Esophagus muscularis mucosa (tissue), 4 donors: ENCODE results near the gene RHBDL1. TPM values are rescaled to one million over a fixed set of nuclear protein-coding genes. Genes with fewer than 3 reads are reported as not detected.

Source experiments
- DNase-seq: peaks from one replicate; pipeline ENCODE4 v3.0.0-alpha.2; 2017; ENCODE audit errors: extremely low spot score
- H3K27ac ChIP-seq, 4 donors: fragments of 200-600 bp; sonication (generic); replicated peaks in 1 of 4; 1 replicate in 3 of 4; 2 replicates in 1 of 4; pipeline ENCODE4 v1.5.1; 2016 to 2019; ENCODE audit warnings: mild to moderate bottlenecking in 1 of 4
- H3K27me3 ChIP-seq, 4 donors: fragments of 200-600 bp; sonication (generic); one replicate each; pipeline versions ENCODE4 v1.5.1 to v1.6.0; 2016 to 2019
- H3K36me3 ChIP-seq, 4 donors: fragments of 200-600 bp; sonication (generic); one replicate each; pipeline ENCODE4 v1.5.1; 2016 to 2019
- H3K4me1 ChIP-seq, 4 donors: fragments of 200-600 bp; sonication (generic); one replicate each; pipeline ENCODE4 v1.5.1; 2016 to 2019
- H3K4me3 ChIP-seq, 4 donors: fragments of 200-600 bp; sonication (generic); 1 replicate in 2 of 4; 2 replicates in 2 of 4; pipeline ENCODE4 v1.5.1; 2016 to 2019; ENCODE audit warnings: mild to moderate bottlenecking in 4 of 4, moderate library complexity in 1 of 4
- H3K9me3 ChIP-seq, 4 donors: fragments of 200-600 bp; sonication (generic); 1 replicate in 3 of 4; 2 replicates in 1 of 4; pipeline ENCODE4 v1.5.1; 2016 to 2019
- EP300 ChIP-seq: sonication (generic); formaldehyde crosslinking; IDR thresholded peaks from one replicate; pipeline ENCODE4 v1.6.1; 2017; ENCODE audit warnings: antibody characterized with exemption
- POLR2A ChIP-seq: fragments of 450-650 bp; IDR thresholded peaks from one replicate; pipeline ENCODE4 v1.6.1; 2017; ENCODE audit warnings: antibody characterized with exemption, moderate library complexity, mild to moderate bottlenecking, low read depth
- POLR2AphosphoS5 ChIP-seq, 2 donors: sonication (generic); formaldehyde crosslinking; IDR thresholded peaks; one replicate each; pipeline ENCODE4 v1.6.1; 2017; ENCODE audit warnings: antibody characterized with exemption in 2 of 2
- WGBS: methylation state at CpG from one replicate; pipeline ENCODE4 v1.1.5; 2018; 5-methylcytosine and 5-hydroxymethylcytosine counted together
- intact Hi-C: fragments of 100-400 bp; cut with DNase I; formaldehyde crosslinking; loops from one replicate; pipeline ENCODE4 v1.15.1; 2023
- total RNA-seq, 4 donors: library from RNA; depleted of rRNA; stranded (reverse); fragments of >200 nt; gene quantifications; one replicate each; pipeline versions ENCODE4 v1.1.0 to v1.2.1, GENCODE V29; 2016
- TF ChIP-seq, protein P1 (sequence below), 3 experiments: fragments of 200-600 bp in 2 of 3; fragments of 450-650 bp in 1 of 3; sonication (generic) in 2 of 3; IDR thresholded peaks; one replicate each; pipeline ENCODE4 v1.5.1; 2017 to 2019; ENCODE audit warnings: antibody characterized with exemption in 3 of 3, mild to moderate bottlenecking in 2 of 3, moderate library complexity in 1 of 3

Gene RHBDL1
- total RNA-seq, 4 donors from 2014 or later = 0.17 to 2.0 (median 0.66) TPM

DNA sequence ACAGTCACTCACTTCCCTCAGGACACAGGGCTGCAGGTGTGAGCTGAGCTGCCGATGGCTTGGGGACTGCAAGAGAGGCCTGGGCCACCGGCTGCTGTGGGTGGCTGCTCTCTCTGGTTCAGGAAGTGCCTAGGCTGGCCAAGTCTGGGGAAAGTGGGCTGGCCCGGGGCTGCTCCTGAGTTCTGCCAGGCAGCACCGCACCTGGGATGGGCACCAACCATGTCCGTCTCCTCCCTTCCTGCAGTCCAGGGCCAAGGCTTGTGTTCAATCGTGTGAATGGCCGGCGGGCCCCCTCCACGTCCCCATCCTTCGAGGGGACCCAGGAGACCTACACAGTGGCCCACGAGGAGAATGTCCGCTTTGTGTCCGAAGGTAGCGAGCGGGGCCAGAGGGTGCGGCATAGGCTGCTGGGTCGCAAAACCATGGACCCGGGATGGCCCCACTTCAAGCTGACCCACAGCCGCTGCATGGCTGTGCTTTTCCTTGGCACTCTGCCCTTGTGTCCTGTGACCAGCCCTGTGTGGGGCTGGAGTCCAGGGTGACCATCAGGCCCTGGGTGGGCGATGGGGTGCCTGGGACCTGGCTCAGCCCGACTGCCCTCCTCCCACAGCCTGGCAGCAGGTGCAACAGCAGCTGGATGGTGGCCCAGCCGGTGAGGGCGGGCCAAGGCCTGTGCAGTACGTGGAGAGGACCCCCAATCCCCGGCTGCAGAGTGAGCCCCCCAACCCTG, 28.1 kb upstream of the RHBDL1 start:
- intact Hi-C loops = no loop called here
- no peak for DNase-seq
- 87% methylated on average over 15 of the region's 25 CpGs for WGBS
- Histone ChIP-seq H3K4me1 (peaks cover 54 to 85% (median 72%) of the 10 kb centered on the region in 4 donors), H3K27ac (peak overlapping the region in 3 of 4 donors; percentile 49 to 92 (median 91)), H3K36me3 (peaks cover 0 to 14% (median 7%) of the 10 kb centered on the region in 4 donors), H3K27me3 (no peaks in the 10 kb centered on the region), H3K9me3 (no peaks in the 10 kb centered on the region), H3K4me3 (no peak overlapping the region)
- TF ChIP-seq, protein P1, sequence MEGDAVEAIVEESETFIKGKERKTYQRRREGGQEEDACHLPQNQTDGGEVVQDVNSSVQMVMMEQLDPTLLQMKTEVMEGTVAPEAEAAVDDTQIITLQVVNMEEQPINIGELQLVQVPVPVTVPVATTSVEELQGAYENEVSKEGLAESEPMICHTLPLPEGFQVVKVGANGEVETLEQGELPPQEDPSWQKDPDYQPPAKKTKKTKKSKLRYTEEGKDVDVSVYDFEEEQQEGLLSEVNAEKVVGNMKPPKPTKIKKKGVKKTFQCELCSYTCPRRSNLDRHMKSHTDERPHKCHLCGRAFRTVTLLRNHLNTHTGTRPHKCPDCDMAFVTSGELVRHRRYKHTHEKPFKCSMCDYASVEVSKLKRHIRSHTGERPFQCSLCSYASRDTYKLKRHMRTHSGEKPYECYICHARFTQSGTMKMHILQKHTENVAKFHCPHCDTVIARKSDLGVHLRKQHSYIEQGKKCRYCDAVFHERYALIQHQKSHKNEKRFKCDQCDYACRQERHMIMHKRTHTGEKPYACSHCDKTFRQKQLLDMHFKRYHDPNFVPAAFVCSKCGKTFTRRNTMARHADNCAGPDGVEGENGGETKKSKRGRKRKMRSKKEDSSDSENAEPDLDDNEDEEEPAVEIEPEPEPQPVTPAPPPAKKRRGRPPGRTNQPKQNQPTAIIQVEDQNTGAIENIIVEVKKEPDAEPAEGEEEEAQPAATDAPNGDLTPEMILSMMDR (IDR thresholded peaks at IDR 0.05) = no peak
- no peak for TF ChIP-seq POLR2AphosphoS5 (IDR thresholded peaks at IDR 0.05)
- no peak for TF ChIP-seq EP300
- TF ChIP-seq POLR2A = no peak

DNA sequence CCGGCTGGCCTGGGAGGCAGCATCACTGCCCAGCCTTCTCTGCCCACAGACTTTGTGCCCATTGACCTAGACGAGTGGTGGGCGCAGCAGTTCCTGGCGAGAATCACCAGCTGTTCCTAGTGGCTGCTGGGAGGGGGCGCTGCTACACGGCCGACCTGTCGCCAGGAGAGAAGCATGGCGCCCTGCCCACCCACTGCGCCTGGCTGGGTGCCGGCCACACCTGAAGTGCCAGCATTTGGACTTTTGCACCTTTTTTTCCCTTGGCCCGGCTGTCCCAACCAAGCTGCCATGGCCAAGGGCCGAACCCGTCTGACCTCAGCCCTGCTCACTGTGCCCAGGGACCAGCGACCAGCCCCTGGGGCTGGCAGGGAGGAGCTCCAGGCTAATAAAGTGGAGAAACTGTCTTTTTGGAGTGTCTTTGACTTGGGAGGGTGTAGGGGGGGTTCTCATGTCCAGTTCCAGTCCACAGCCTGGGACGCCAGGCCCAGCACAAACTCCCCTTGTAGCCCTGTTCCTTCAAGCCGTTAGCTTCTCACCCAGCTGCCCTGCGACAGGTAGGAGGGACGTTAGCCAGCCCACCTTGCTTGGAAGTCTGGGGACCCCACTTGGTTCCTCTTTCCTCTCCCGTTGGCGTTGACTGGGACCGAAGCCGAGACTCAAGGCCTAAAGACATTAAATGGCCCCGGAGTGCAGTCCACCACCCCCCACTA, 27.2 kb upstream of the RHBDL1 start:
- Histone ChIP-seq H3K9me3 (no peaks in the 10 kb centered on the region), H3K4me3 (peak overlapping the region; percentile 65 to 79 (median 76)), H3K27ac (peak overlapping the region; percentile 83 to 92 (median 90)), H3K36me3 (peaks cover 0 to 23% (median 12%) of the 10 kb centered on the region in 4 donors), H3K4me1 (peaks cover 46 to 76% (median 63%) of the 10 kb centered on the region in 4 donors), H3K27me3 (no peaks in the 10 kb centered on the region)
- no peak for TF ChIP-seq POLR2A
- TF ChIP-seq, protein P1 (IDR thresholded peaks at IDR 0.05) = peak; percentile 8 to 28 (median 9)
- intact Hi-C loops = no loop called here
- WGBS = 43% methylated on average over 8 of the region's 24 CpGs
- no peak for DNase-seq

DNA sequence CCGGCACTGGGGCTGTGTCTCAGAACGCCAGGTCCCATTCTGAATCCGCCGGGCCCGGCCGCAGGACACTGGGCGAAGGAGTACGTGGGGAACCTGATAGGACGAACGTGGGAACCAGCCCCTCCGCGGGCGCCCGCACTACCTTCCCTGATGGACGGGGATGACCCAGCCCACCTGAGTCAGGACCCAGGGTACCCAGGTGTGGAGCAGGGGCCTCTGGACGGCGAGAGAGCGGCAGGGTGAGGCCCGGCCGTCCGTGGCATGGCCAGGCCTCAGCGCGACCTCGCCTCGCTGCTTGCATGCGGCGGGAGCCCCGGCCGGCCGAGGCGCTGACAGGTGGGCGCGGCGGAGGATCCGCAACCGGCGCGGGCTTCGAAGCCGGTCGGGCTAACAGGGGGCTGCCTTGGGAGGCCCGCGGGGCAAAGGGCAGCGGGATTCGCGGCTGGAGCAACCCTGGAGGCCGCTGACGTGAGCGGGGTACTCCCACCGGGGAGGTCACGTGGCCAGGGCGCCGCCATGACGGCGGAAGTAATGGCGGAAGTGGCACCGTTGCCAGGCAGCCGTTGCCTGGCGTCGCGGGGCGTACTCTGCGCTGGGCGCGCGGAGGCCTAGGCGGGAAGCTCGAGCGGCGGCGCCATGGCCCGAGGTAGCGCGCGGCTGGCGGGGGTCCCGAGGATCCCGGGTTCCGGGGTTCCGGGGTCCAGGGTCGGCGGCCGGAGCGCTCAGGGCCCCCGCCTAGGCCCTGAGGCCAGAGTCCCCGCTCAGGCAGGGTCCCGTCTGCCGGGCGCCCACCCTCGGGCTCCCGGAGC, 26.5 kb upstream of the RHBDL1 start, which contains the start of gene WDR90:
Gene WDR90, plus strand, starts transcription at position 585 of the 809 bp plus-strand sequence. Its CDS starts 52 bp downstream, at position 637.
- intact Hi-C loops = no loop called here
- peak; percentile 89 for TF ChIP-seq POLR2AphosphoS5 (IDR thresholded peaks at IDR 0.05)
- TF ChIP-seq POLR2A = peak; percentile 41
- TF ChIP-seq, protein P1 (IDR thresholded peaks at IDR 0.05) = peak in 1 of 3 experiments; percentile 23
- no peak for TF ChIP-seq EP300
- Histone ChIP-seq H3K27ac (peak within 1 kb of the TSS; percentile 83 to 92 (median 90)), H3K9me3 (no peaks in the 10 kb centered on the region), H3K36me3 (peaks cover 0 to 30% (median 16%) of the 10 kb centered on the region in 4 donors), H3K27me3 (no peaks in the 10 kb centered on the region), H3K4me1 (peaks cover 44 to 69% (median 55%) of the 10 kb centered on the region in 4 donors), H3K4me3 (peak within 1 kb of the TSS; percentile 65 to 79 (median 76))
- DNase-seq = peak; percentile 96
- 0% methylated on average over 30 of the region's 91 CpGs for WGBS

- no peak for DNase-seq
- H3K4me3 ChIP-seq = peak overlapping the region; percentile 65 to 79 (median 76)
- 11% methylated on average over 23 of the region's 44 CpGs for WGBS
- H3K27me3 ChIP-seq = no peaks in the 10 kb centered on the region
- peak overlapping the region; percentile 83 to 92 (median 90) for H3K27ac ChIP-seq
- TF ChIP-seq, protein P1 (IDR thresholded peaks at IDR 0.05) = no peak
- no peak for TF ChIP-seq EP300
- TF ChIP-seq POLR2A = no peak
- no peak for TF ChIP-seq POLR2AphosphoS5 (IDR thresholded peaks at IDR 0.05)
- peaks cover 42 to 62% (median 52%) of the 10 kb centered on the region in 4 donors for H3K4me1 ChIP-seq
- H3K9me3 ChIP-seq = no peaks in the 10 kb centered on the region
- peaks cover 0 to 32% (median 16%) of the 10 kb centered on the region in 4 donors for H3K36me3 ChIP-seq
- intact Hi-C loops = no loop called here
Measured at GRCh38 chr16:649631-650030, 25.8 kb upstream of the RHBDL1 start.
